Measurements from ENCODE around the gene ZCCHC18.

DNA sequence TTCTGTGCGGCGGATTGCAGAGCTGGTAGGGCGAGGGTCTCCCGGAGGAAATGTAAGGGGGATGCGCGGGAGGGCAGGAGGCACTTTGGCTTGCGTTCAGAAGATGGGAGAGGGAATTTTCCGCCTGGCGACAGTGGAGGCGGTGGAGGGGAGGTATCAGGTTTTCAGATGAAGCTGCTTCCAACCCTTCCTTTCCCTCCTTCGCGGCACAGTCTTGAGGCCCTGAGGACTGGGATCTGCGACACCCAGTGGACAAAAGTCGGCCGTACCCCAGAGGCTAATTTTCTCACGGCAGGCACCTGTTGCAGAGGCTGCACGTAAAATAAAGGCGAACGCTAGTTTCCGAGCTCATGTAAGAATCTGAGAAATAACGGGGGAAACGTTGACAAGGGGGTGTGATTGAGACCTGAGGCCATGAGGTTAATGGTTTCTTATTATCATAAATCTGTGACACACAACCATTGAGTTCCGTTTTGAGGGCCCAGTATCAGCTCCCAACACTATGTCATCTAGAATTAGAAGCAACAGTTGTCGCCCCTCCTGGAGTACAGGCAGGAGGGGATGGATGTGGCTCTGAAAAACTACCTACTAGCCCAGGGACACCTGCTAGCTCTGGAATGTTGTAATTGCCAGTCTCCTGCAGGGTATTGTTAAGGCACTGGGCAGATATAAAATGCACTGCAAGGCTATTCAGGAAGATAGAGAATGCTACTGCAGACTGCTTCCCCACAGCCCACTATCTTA, 1.1 kb downstream of the ZCCHC18 start:
- TF ChIP-seq CTCF (IDR thresholded peaks at IDR 0.05) = peak; percentile 21 to 46 (median 40)
- no peak for TF ChIP-seq POLR2A (IDR thresholded peaks at IDR 0.05)
